Osteoblast (primary cell): ENCODE measurements around the gene CEP97. TPM values are rescaled to one million over a fixed set of nuclear protein-coding genes. Genes with fewer than 3 reads are reported as not detected.

Experiments
- total RNA-seq: library from RNA; depleted of rRNA; stranded (reverse); fragments of >200 nt; gene quantifications from 2 replicates; pipeline ENCODE4 v1.2.3, GENCODE V29; 2012

The CEP97 gene
- total RNA-seq, 1 donor: 10.9 TPM

Other genes starting within 250 kb of the CEP97 start
- gene SENP7, start 211.4 kb upstream of the CEP97 start, total RNA-seq: 11.2 and 11.8 TPM in 2 replicates
- 25.0 and 25.6 TPM in 2 replicates for gene TRMT10C, start 162.7 kb upstream of the CEP97 start, total RNA-seq
- gene PCNP, start 150.4 kb upstream of the CEP97 start, total RNA-seq: 92.6 and 93.4 TPM in 2 replicates
- gene ZBTB11, start 47.5 kb upstream of the CEP97 start, total RNA-seq: 22.8 and 23.3 TPM in 2 replicates
- 1,105 and 1,475 TPM in 2 replicates for gene RPL24, start 37.9 kb upstream of the CEP97 start, total RNA-seq
- 8.3 and 11.2 TPM in 2 replicates for gene NXPE3, start 54.6 kb downstream of the CEP97 start, total RNA-seq
- 51.9 and 55.0 TPM in 2 replicates for gene NFKBIZ, start 124.9 kb downstream of the CEP97 start, total RNA-seq